Endothelial cell of umbilical vein (primary cell): ENCODE data around the gene CLASP2.

Source experiments
- CTCF ChIP-seq, 2 donors: IDR thresholded peaks; 1 replicate in 1 of 2; 2 replicates in 1 of 2; pipeline ENCODE4 v1.5.1; 2011; ENCODE audit warnings: low read length in 2 of 2, mild to moderate bottlenecking in 2 of 2, moderate library complexity in 2 of 2, control low read depth in 1 of 2, inconsistent platforms in 1 of 2, low read depth in 1 of 2; ENCODE audit not compliant: insufficient read depth in 1 of 2; ENCODE audit errors: extremely low read depth in 1 of 2
- EZH2 ChIP-seq: IDR thresholded peaks from 2 replicates; pipeline ENCODE4 v1.6.1; 2012; ENCODE audit warnings: borderline replicate concordance, low read depth, mild to moderate bottlenecking, moderate library complexity, low read length, inconsistent platforms; ENCODE audit not compliant: severe bottlenecking
- POLR2A ChIP-seq: IDR thresholded peaks from 2 replicates; pipeline ENCODE4 v1.6.1; 2012; ENCODE audit warnings: low read depth, mild to moderate bottlenecking, control low read depth, low read length
- POLR2AphosphoS5 ChIP-seq: IDR thresholded peaks from 2 replicates; pipeline ENCODE4 v1.6.1; 2012; ENCODE audit warnings: low read depth, mild to moderate bottlenecking, control low read depth, low read length, moderate library complexity; ENCODE audit not compliant: insufficient read depth

DNA sequence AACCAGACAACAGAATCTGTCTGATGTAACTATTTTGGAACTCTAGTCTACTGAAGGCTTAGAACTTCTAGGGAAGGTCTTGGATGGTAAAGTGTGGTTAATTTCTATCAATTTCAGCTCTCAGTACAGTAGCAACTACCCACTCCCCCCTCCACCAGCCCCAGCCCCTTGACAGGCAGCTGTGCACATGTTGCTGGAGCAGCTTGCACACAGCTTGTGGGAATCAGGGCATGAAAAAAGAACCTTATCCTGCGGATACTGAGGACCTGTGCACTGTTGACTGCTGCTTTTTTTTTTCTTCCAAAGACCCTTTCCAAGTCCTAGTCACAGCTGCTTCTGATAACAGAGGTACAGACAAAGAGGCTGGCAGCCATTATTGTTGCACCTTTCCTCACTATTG lies 196.3 kb downstream of the CLASP2 start:
- TF ChIP-seq POLR2A (no peak), CTCF (IDR thresholded peaks at IDR 0.05; ENCODE audit: extremely low read depth in 1 of 2, insufficient read depth in 1 of 2, low read depth in 1 of 2, low read length in 2 of 2) (no peak), POLR2AphosphoS5 (no peak), EZH2 (no peak)
